PC-9 (cell line): ENCODE results near the gene DPYSL5. TPM values are rescaled to one million over a fixed set of nuclear protein-coding genes. Genes with fewer than 3 reads are reported as not detected.

ENCODE experiments used
- BruUV-seq: library from RNA; stranded (reverse); fragments of 400-500 nt; replicated peaks from 2 replicates; lab custom pipeline; 2021; lab: Mats Ljungman, UMichigan
- CTCF ChIA-PET: fragments of 300-600 bp; sonication (Branson Sonifier 250); formaldehyde crosslinking; loops from one replicate; lab custom pipeline; 2022; ENCODE audit warnings: antibody characterized with exemption; lab: Charles Lee
- POLR2A ChIA-PET: fragments of 300-600 bp; sonication (Branson Sonifier 250); formaldehyde crosslinking; loops from one replicate; lab custom pipeline; 2022; ENCODE audit warnings: antibody characterized with exemption; ENCODE audit not compliant: unreplicated experiment; lab: Charles Lee
- DNase-seq, 2 experiments: peaks; one replicate each; pipeline versions ENCODE4 v3.0.0 to v3.0.0-alpha.2; 2015 to 2022; ENCODE audit warnings: mixed read lengths in 1 of 2
- H2AFZ ChIP-seq: fragments of 200-600 bp; sonication (generic); 2 replicates; pipeline ENCODE4 v1.8.1; 2017; ENCODE audit warnings: antibody characterized with exemption
- H3F3A ChIP-seq: fragments of 200-600 bp; sonication (generic); 2 replicates; pipeline ENCODE4 v1.8.1; 2017; ENCODE audit warnings: antibody characterized with exemption, mild to moderate bottlenecking, low read depth; ENCODE audit not compliant: insufficient read depth
- H3K27ac ChIP-seq: fragments of 200-600 bp; sonication (generic); 2 replicates; pipeline ENCODE4 v1.6.1; 2016; ENCODE audit warnings: mixed run types
- H3K27me3 ChIP-seq: fragments of 200-600 bp; sonication (generic); 2 replicates; pipeline ENCODE4 v1.6.1; 2016; ENCODE audit warnings: low read depth, mixed run types; ENCODE audit not compliant: insufficient read depth
- H3K36me3 ChIP-seq: fragments of 200-600 bp; sonication (generic); 2 replicates; pipeline ENCODE4 v1.6.1; 2016; ENCODE audit warnings: low read depth, mixed run types
- H3K4me1 ChIP-seq: fragments of 200-600 bp; sonication (generic); replicated peaks from 2 replicates; pipeline ENCODE4 v1.6.1; 2016; ENCODE audit warnings: mixed run types; ENCODE audit not compliant: insufficient read depth
- H3K4me2 ChIP-seq: fragments of 200-600 bp; sonication (generic); 2 replicates; pipeline ENCODE4 v1.6.1; 2017; ENCODE audit warnings: mixed run types
- H3K4me3 ChIP-seq: fragments of 200-600 bp; sonication (generic); 2 replicates; pipeline ENCODE4 v1.6.1; 2016; ENCODE audit warnings: mixed run types
- H3K79me2 ChIP-seq: fragments of 200-600 bp; sonication (generic); 2 replicates; pipeline ENCODE4 v1.6.1; 2017; ENCODE audit warnings: low read depth, mixed run types
- H3K9me2 ChIP-seq: fragments of 200-600 bp; sonication (generic); 2 replicates; pipeline ENCODE4 v1.8.1; 2017; ENCODE audit warnings: mild to moderate bottlenecking; ENCODE audit not compliant: insufficient read depth
- H3K9me3 ChIP-seq: fragments of 200-600 bp; sonication (generic); 2 replicates; pipeline ENCODE4 v1.8.1; 2016; ENCODE audit warnings: low read depth; ENCODE audit not compliant: insufficient read depth
- H4K20me1 ChIP-seq: fragments of 200-600 bp; sonication (generic); 2 replicates; pipeline ENCODE4 v1.8.1; 2017; ENCODE audit not compliant: insufficient read depth
- EZH2 ChIP-seq: fragments of 200-600 bp; sonication (generic); IDR thresholded peaks from 2 replicates; pipeline ENCODE4 v1.8.0; 2017; ENCODE audit warnings: antibody characterized with exemption, low read depth
- intact Hi-C: fragments of 100-400 bp; cut with micrococcal nuclease; formaldehyde crosslinking; loops from one replicate; pipeline ENCODE4 v1.10.0; 2022; ENCODE audit not compliant: unreplicated experiment
- total RNA-seq: library from RNA; stranded (reverse); gene quantifications from 2 replicates; pipeline ENCODE4 v1.2.3, GENCODE V29; 2021
- TF ChIP-seq, protein P1 (sequence below): fragments of 200-600 bp; sonication (generic); conservative IDR thresholded peaks from 2 replicates; pipeline ENCODE4 v1.6.1; 2017; ENCODE audit warnings: mixed run types, antibody characterized with exemption, mild to moderate bottlenecking, moderate library complexity

The DPYSL5 gene
- total RNA-seq, 1 experiment from 2014 or later, result not detected

DNA sequence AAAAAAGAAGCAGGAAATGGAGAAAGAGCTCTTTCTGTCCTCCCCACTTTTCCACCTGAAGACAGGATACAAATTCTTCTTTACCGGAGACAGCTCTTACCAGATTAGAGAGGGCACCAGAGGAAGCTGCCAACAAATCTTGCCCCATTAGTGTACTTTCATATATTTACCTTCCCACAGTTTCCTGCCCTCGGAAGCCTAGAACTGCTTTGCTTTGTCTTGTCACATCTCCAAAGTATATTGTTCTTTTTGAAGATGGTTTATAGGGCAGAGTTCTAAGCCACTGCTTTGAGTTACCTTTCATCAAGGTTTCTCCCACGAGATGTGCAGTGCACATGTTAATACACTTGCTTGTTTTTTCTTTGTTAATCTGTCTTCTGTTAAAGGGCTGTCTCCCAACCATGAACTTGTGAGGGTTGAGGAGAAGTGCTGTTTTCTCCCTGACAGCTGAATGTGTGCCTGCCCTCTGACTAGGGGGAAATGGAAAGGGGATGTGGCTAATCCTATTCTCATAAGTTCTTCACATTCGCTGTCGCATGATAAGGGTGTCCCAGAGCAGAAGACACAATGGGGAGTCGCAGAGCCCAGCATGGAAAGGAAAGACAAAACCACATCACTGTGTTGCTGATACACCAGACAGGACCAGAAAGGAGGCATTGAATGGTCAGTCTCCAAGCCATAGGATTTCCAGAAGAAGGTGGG, 37.9 kb upstream of the DPYSL5 start:
- ChIA-PET CTCF (no interaction called here), POLR2A (no interaction called here)
- no peak for TF ChIP-seq EZH2
- TF ChIP-seq, protein P1, sequence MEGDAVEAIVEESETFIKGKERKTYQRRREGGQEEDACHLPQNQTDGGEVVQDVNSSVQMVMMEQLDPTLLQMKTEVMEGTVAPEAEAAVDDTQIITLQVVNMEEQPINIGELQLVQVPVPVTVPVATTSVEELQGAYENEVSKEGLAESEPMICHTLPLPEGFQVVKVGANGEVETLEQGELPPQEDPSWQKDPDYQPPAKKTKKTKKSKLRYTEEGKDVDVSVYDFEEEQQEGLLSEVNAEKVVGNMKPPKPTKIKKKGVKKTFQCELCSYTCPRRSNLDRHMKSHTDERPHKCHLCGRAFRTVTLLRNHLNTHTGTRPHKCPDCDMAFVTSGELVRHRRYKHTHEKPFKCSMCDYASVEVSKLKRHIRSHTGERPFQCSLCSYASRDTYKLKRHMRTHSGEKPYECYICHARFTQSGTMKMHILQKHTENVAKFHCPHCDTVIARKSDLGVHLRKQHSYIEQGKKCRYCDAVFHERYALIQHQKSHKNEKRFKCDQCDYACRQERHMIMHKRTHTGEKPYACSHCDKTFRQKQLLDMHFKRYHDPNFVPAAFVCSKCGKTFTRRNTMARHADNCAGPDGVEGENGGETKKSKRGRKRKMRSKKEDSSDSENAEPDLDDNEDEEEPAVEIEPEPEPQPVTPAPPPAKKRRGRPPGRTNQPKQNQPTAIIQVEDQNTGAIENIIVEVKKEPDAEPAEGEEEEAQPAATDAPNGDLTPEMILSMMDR, result no peak

DNA sequence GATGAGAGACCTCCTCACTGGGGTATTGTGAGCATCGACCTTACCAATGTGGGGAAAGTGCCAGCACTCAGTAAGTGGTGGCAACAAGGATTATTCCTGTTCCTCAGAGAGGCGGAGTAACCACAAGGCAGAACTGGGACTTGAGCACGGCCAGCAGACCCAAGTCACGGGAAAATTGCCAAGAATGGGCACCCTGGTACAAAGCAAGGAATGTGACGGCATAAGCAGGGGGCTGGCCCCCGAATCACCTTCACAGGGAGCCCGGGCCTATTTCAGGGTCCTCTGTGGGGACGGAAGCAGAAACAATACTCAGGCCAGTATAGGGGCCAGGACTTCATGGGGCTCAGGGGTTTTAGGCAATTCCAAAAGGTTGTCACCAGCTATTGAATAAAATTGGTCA, 36.7 kb upstream of the DPYSL5 start:
- CTCF ChIA-PET, result interaction anchor here (0.6 kb wide), 1 partner anchor 13 kb away, joined by 3 read pairs; no protein-coding TSS in a partner anchor
- no TSS peak for BruUV-seq

More for the DNA sequence above, 37.9 kb upstream of the DPYSL5 start:
- no peaks in the 10 kb centered on the region for H3K9me3 ChIP-seq
- no peak overlapping the region for H3K27ac ChIP-seq
- DNase-seq, result no peak
- no peaks in the 10 kb centered on the region for H3K36me3 ChIP-seq
- no peaks in the 10 kb centered on the region for H4K20me1 ChIP-seq
- peaks cover 15% of the 10 kb centered on the region; the same call in 1 of the 2 replicates for H3F3A ChIP-seq
- H3K4me3 ChIP-seq, result no peak overlapping the region
- no TSS peak for BruUV-seq
- H2AFZ ChIP-seq, result no peak overlapping the region
- no peaks in the 10 kb centered on the region for H3K79me2 ChIP-seq
- intact Hi-C loops, result no loop called here
- peaks cover 8% of the 10 kb centered on the region; the same call in 1 of the 2 replicates for H3K27me3 ChIP-seq
- no peaks in the 10 kb centered on the region for H3K9me2 ChIP-seq
- H3K4me2 ChIP-seq, result no peak overlapping the region
- H3K4me1 ChIP-seq, result peaks cover 7% of the 10 kb centered on the region; the same call in 1 of the 2 replicates

DNA sequence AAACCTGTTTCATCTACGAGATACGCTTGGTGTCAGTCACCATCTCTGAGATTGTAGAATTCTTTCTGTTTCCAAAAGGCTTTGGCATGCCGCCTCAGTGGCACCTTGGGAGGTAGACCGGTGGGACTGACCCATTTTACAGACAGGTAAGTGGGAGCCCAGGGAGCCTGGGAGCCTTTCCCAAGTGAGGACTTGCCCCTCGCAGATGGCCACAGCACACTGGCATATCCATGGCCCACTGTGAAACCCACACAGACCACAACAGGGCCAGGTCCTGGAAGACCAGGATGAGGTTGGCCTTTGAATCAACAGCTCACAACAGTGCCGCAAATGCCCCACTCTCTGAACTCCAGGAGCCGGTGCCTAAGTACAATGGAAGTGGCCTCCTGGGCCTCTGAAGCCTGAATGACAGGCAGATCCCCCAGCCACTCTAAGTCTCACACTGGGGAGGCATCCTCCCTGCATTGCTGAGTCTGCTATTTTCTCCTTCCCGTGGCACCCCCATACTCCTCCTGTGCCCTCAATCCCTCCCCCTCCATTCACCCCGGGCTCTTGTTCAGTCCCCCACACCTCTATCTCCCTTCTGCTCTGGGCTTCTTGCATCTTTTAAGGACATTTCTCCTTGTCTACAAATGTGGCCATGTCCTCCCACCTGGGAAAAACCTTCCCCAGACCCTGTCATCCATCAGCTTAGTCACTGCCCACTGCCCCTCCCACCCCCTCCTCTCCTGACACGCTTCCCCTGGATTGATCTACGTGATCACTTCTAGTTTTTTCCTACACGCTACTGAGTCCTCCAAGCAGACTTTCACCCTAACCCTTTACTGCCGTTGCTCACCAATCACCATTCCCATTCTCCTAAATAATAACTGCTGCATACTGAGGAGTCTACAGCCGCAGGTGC, 35.9 kb upstream of the DPYSL5 start:
- no peaks in the 10 kb centered on the region for H3K79me2 ChIP-seq
- H3K4me1 ChIP-seq, result no peaks in the 10 kb centered on the region
- no peak overlapping the region for H3K4me2 ChIP-seq
- CTCF ChIA-PET, result no interaction called here
- no peaks in the 10 kb centered on the region for H3F3A ChIP-seq
- H3K4me3 ChIP-seq, result no peak overlapping the region
- H3K36me3 ChIP-seq, result no peaks in the 10 kb centered on the region
- H3K27ac ChIP-seq, result no peak overlapping the region
- no TSS peak for BruUV-seq
- no peak for DNase-seq
- H3K27me3 ChIP-seq, result peaks cover 8% of the 10 kb centered on the region; the same call in 1 of the 2 replicates
- POLR2A ChIA-PET, result no interaction called here
- intact Hi-C loops, result no loop called here
- H3K9me3 ChIP-seq, result no peaks in the 10 kb centered on the region
- no peak overlapping the region for H2AFZ ChIP-seq
- H3K9me2 ChIP-seq, result no peaks in the 10 kb centered on the region
- no peaks in the 10 kb centered on the region for H4K20me1 ChIP-seq
- TF ChIP-seq, protein P1, result no peak
- TF ChIP-seq EZH2, result no peak

More for the DNA sequence above, 36.7 kb upstream of the DPYSL5 start:
- H3K27ac ChIP-seq, result no peak overlapping the region
- H3K9me2 ChIP-seq, result no peaks in the 10 kb centered on the region
- no peaks in the 10 kb centered on the region for H3K79me2 ChIP-seq
- H3F3A ChIP-seq, result peaks cover 3% of the 10 kb centered on the region; the same call in 1 of the 2 replicates
- DNase-seq, result no peak
- H4K20me1 ChIP-seq, result no peaks in the 10 kb centered on the region
- no peak overlapping the region for H3K4me2 ChIP-seq
- no peaks in the 10 kb centered on the region for H3K9me3 ChIP-seq
- intact Hi-C loops, result no loop called here
- no peaks in the 10 kb centered on the region for H3K36me3 ChIP-seq
- no peak overlapping the region for H3K4me3 ChIP-seq
- peaks cover 8% of the 10 kb centered on the region; the same call in 1 of the 2 replicates for H3K27me3 ChIP-seq
- no peaks in the 10 kb centered on the region for H3K4me1 ChIP-seq
- POLR2A ChIA-PET, result no interaction called here
- no peak for TF ChIP-seq EZH2
- TF ChIP-seq, protein P1, result no peak
- H2AFZ ChIP-seq, result no peak overlapping the region
